GM19351 (cell line): ENCODE measurements around the gene ADGRB3.
"Not testable (repeated sequence)": the region's sequence is repeated elsewhere in the genome, so short reads cannot be mapped to it uniquely, and the experiment has no call there.

Source experiments
- ATAC-seq: cut with Tn5 transposase; IDR thresholded peaks from one replicate; pipeline ENCODE4 v1.9.1; 2021; ENCODE audit warnings: mild to moderate bottlenecking, moderate library complexity; ENCODE audit not compliant: unreplicated experiment

ADGRB3 gene

DNA sequence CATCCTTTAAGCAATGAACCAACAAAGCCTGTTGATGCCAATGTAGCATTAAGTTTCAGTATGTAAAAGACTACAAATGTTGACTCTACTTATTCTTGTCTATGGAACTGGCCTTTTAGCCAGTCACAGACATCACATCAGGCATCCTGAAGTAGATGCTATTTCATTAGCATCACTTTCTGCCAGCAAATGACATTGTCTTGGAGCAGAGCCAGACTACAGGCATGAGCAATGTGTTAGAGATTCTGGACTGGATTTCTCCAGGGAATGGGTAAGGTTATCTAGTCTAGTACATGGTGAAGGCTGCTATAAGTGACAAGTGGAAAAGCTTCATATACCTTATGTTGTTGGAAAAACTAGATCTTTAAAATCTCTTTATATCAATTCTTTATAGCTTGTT lies 142.9 kb downstream of the ADGRB3 start:
- no peak for ATAC-seq

DNA sequence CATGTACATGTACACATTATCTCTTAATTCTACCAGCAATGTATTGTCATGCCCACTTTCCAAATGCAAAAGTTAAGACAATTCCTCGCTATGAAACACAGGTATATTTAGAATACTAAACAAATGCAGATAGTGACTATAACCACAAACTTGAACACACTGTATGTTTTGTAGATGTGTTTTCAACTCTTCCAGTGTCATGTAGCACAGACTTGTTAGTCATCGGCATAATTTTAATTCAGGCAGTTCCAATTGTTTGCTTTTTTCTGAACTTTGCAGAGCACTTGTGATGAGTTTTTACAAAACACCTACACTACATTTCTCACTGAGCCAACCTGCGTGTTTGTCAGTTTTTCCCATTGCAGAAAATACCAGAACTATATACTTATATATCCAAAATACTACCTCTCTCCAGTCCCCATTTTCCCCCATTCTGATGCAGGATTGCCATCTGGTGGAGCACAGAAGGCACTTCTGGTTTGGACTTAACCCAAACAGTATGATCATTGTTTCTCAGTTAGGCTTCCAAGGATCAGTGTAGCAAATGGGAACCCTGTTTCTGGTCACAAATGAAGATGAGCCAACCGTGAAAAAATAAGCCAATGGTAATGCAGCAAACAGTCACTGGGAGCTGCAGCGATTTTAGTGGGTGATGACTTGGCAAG lies 143.4 kb downstream of the ADGRB3 start:
- peak; percentile 52 for ATAC-seq

DNA sequence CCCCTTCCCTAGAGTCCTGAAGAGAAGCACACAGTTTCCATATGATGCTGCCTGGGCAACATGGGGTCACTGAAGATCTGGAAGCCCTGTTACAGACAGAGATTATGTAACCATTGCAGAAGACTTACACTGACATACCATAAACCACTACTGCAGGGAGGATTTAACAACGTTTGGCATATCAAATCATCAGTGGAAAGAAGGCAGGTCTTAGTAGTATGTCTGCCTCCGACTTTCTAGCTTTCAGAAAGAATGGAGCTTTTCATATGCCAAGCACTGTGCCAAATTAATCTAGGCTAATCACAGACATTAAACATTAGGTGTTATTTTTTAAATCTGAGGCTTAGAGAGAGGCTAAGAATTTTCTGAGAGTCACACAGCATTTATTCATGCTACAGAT lies 144.3 kb downstream of the ADGRB3 start:
- no peak for ATAC-seq

DNA sequence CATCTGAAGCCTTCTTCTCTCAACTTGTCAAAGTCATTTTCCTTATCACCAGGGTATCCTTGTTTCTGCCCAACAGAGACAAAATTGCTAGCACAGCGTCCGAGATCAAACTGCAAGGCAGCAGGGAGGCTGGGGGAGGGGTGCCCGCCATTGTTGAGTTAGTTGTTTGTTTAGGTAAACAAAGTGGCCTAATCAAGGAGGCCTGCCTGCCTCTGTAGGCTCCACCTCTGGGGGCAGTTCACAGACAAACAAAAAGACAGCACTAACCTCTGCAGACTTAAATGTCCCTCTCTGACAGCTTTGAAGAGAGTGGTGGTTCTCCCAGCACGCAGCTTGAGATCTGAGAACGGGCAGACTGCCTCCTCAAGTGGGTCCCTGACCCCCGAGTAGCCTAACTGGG lies 155.0 kb downstream of the ADGRB3 start:
- ATAC-seq = not testable (repeated sequence)

DNA sequence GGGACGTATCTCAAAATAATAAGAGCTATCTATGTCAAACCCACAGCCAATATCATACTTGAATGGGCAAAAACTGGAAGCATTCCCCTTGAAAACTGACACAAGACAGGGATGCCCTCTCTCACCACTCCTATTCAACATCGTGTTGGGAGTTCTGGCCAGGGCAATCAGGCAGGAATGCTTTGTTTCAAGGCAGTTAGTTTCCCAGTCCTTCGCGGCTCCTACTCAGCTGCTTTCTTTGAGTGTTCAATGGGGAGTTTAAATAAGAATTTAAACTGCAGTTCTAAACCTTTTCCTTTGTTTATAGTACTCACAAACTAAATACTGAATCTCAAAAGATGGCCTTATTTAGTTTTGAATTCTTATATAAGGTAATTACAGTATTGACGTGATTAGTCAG lies 179.9 kb downstream of the ADGRB3 start:
- not testable (repeated sequence) for ATAC-seq

DNA sequence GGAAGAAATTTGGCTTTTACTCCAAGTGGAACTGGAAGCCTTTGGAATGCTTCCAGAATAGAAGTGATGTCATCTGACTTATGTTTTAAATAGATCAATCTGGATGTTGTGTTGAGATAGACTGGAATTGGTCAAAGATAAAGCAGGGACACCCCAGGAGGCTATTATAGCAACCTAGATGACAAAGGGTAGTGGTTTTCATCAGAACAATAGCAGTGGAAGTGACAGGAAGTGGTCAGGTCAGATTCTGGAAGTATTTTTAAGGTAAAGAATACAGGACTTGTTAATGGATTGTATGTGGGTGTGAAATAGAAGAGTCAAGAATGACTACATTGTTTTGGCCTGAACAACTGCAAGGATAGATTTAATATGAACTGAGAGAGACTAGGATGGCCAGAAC lies 191.4 kb downstream of the ADGRB3 start:
- no peak for ATAC-seq

DNA sequence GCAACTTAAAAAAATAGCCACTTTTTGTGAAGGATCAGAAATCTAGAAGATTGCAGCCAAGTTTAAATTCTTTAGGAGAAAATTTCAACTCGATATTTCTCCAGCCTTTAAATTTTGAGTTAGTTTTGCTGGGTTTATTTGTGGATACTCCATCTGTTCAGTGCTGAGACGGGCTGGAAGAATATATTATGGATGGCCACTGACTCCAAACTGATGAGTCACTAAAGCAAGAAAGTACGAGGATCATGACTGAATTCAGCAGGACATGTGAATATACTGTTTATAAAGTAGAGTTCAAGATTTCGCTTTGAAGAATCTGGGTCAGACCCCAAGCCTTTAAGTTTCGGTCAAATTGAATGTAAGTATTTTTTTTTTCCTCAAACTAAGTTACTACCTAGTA lies 199.5 kb downstream of the ADGRB3 start:
- no peak for ATAC-seq

DNA sequence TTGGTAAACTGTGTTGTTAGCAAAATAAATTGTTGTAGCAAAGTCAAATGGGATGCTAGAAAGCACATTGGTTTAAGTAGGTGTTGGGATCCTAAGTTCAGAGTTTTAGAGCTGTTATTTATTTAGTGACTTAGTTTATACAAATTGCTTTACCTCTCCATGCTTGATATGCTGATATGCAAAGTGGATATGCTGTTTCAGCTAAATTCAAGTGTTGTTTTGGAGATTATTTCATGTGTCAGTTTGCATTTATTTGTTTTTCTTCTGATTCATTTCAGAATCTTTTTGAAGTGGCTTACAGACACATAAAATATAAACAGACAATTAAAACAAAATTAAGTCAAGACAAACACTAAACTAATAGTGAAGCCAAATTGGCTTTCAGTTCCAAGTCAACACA lies 203.5 kb downstream of the ADGRB3 start:
- ATAC-seq = no peak

DNA sequence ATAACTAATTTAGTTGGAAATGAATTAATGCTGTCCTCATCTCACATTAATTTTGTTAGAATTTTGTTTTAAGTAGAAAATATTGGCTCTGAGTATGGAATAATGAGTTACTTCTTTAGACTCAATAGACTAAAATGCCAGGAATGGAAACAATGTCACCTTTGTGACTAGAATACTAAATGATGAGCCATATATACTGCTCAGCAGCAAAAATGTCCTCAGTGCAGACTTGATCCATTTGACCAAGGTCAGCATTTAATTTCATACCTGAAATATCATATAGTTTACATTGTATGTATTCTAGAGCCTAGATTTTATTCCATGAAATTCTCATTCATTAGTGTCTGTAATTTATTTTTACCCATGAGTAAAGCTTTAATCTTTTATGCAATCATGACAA lies 217.7 kb downstream of the ADGRB3 start:
- ATAC-seq = no peak

DNA sequence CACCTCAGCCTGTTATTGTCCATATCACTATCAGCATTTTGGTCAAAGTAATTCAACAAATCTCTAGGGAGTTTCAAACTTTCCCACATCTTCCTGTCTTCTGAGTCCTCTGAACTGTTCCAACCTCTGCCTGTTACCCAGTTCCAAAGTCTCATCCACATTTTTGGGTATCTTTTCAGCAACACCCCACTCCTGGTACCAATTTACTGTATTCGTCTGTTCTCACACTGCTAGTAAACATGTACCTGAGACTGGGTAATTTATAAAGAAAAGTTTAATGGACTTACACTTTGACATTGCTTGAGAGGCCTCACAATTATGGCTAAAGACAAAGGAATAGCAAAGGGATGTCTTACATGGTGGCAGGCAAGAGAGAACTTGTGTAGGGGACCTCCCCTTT lies 224.2 kb downstream of the ADGRB3 start:
- ATAC-seq = no peak

DNA sequence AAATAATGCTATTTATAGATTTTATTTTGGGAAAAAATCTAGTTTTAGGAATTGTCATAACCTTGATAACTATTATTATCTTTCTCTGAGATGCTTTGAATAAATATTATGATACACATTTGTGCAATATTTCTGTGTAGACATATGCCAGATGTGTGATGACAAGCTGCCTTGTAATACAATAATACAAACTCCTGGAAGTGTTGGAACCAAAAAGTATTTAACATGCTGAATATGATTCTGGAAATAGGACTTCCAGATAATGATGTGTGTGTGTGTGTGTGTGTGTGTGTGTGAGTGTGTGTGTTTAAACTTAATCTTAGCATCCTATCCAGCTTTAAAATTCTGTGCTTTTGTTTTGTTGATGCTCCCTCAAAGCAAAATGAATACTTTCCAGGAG lies 233.6 kb downstream of the ADGRB3 start:
- ATAC-seq = no peak

DNA sequence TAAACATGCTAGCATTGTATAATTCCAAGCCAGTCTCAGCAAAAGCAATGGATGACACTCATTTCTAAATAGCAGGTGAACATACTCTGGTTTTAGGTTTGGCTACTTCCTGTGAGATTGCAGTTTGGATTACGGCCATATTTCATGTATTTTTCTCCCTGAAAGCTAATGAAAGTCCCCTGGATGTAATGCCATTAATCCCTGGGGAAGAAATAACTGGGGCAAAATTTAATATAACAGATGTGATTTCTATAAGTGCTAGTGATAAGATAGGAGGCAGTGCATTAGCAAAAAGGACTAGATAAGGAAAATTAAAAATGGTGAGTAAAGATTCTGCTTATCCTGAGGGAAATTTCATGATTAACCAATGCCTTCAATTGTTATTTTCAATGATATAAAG lies 238.2 kb downstream of the ADGRB3 start:
- no peak for ATAC-seq

DNA sequence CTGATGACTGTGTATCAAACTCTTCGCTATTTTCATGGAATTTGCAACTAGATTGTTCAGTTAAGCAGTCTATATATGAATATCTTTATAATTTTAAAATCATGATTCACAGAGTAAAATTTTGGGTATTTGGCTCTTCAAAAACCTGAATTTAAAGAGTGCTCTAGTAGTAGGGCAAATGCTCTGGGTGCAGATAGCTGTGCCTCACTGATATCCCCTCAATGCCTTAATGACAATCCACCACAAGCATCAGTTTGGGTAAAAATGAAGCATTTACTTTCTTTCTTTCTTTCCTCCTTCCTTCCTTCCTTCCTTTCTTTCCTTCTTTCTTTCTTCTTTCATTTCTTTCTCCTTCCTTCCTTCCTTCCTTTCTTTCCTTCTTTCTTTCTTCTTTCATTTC lies 239.7 kb downstream of the ADGRB3 start:
- ATAC-seq = no peak

DNA sequence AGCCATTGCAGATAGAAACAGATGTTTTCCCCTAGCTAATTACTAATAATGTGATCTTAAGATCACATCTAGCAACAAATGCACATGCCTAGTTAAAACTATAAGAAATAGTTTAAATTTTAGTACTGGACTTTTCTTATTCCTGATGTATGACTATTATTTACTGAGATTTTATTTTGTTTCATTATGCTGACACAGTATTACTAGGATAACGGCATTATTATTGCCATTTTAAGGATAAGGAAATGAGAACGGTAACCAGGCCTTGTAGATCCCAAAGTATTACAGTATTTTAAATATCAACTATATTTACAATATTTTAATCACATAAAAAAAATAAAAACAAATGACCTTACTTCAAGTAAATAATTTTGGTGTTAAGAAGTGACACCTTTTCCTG lies 240.3 kb downstream of the ADGRB3 start:
- ATAC-seq = no peak

DNA sequence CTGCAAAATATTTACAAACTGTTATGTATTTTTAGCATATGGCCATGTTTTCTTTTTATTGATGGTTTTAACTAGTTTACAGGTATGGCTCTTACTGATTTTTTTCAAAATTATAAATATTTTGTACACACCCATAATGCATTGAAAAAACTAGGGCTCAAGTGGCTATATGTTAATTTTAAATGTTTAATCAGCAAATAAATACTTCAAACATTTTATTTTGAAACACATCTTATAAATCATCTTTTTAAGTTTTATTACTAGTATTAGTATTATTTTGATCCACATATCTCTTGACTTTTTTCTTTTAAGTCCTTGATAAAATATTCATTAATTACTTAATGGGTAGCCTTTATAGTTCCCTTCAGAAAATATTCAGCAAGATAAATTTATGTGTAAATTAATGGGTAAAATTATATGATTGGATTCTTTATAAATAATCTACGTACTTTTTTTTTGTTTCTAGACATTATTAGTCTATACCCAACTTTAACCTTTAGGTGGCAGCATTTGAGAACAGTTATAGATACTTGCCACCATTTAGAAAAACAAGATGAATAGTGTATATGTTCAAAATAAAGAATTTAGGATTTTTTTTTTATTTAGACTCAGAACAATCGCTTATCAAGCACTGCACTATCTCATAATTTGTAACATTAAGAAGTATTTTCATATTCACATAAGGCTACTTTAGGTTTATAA lies 241.9 kb downstream of the ADGRB3 start:
- ATAC-seq = peak; percentile 79

DNA sequence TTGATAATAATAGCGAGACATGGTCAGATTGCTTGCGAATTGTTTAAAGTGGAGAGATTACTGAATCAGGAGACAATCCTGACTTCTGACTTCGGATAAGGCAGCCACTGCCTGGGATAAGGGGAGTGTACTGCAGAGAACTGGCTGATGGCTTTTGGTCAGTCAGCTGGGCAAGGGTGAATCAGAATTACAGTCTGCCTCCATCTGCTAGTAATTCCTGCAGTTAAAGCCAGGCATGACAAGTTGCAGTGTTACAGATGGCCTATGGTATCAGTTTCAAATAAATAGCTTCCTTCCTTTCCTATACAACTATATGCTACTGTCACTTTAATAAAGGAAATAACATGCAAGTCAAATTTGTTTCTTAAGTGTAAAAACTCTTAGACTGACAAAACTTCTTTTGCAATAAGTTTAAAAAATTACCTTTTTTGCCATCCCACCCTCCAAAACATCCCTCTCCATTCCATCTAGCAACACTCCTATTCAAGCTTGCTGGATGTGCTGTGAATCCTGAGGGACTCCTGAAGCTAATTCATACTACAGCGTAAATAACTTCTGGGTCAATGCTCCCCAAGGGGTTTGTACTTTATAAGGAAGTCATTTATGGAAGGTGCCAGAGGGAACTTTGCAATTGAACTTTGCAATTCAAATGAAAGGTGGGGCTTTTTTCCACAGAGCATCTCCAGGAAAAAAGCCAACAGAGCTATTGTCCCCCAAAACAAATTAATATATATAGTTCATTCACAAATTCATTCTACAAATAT lies 245.2 kb downstream of the ADGRB3 start:
- ATAC-seq = no peak

DNA sequence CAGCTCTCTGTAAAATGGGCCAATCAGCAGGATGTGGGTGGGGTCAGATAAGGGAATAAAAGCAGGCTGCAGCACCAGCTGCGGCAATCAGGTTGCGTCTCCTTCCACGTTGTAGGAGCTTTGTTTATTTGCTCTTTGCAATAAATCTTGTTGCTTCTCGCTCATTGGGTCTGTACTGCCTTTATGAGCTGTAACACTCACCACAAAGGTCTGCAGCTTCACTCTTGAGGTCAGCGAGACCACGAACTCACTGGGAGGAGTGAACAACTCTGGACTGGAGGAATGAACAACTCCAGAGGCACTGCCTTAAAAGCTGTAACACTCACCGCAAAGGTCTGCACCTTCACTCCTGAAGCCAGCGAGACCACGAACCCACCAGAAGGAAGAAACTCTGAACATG lies 248.2 kb downstream of the ADGRB3 start:
- ATAC-seq = not testable (repeated sequence)

DNA sequence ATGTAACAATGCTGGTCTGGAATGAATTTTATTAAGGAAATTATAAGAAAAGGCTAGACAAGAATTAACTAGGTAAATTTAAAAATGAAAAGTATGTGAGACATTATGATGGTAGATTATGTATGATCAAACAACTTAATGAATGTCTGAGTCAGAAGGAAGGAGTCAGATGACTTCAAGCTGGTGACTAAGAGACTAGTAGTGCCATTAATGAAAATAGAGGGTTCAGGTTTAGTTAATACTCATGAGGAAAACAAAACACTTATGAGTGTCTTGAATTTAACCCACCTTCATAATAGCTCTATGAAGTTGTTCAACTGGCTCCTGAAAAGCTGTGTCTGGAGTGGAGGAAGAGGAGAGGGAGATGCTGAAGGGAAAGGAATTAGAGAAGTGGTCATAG lies 256.3 kb downstream of the ADGRB3 start:
- ATAC-seq = no peak

DNA sequence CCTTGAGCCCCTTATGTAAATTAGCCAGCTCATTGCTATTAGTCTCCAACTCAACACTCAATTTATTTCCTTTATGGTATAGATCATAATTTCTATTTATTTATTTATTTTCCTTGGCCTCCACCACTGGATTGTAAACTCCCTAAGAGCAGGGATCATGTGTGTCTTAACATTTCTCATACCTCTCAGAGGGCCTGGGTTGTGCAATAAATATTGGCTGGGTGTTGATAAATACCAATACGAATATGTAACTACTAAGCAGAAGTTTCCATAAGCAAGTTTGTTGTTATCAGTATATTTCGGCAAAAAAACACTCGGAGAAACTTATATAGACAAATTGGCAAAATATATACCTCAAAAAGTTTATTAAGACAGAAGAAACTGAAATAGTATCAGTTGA lies 257.4 kb downstream of the ADGRB3 start:
- no peak for ATAC-seq

DNA sequence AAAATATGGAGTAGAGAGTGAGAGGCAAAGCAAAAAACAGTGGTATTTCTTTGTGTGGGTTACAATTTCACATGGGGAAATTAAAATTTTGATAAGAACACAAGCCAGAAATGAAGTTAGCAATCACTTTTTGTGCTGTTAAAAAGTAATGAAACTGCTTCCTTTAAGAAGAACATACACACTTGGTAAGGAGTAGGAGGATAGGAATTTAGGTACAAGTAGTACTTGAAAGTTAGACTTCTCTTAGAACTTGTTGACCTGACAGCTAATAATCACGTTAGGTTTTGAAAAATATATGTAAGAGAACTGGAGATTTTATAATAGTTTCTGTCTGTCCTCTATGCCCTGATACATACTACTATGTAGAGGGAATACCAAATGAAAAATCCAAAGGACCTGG lies 260.8 kb downstream of the ADGRB3 start:
- no peak for ATAC-seq

DNA sequence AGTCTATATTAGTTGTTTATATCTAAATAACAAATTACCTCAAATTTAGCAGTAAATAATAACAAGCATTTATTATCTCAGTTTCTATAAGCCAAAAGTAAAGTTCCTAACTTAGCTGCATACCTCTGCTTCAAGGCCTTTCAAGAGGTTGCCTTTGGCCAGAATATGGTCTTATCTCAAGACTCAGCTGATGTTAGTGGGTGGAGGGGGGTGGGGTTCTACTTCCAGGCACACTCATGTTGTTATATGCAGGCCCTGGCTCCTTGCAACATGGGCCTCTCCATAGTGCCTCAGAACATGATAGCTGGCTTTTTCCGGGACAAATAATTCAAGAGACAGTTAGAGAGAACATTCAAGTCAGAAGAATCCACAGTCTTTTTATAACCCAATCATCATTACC lies 266.0 kb downstream of the ADGRB3 start:
- no peak for ATAC-seq

DNA sequence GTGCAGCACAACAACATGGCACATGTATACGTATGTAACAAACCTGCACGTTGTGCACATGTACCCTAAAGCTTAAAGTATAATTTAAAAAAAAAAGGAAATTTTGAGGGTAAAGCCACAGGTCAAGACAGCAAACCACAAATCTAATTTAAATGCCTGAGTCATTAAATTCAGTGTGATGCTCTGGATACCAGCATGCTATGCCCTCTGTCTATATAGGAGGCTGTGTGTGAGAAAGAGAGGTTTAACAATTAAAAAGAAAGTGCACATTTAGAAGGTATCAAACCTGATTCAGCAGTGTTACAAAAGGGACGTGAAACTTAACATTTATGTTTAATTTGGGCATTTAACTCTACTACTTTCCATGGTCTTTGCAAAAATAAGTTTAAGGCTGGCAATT lies 276.3 kb downstream of the ADGRB3 start:
- ATAC-seq = no peak
